ENCODE results near the gene TERB1.

Gene TERB1

GRCh38 chr16:66801320-66802105 lies at the start of gene TERB1:
Gene TERB1 (minus strand): TSS chr16:66801584. CDS start chr16:66796798, 4,786 bp downstream.
- DNase-seq = no peak
- TF ChIP-seq POLR2A (IDR thresholded peaks at IDR 0.05; ENCODE audit: low read length) (no peak), GATA1 (IDR thresholded peaks at IDR 0.05; ENCODE audit: low read depth, low read length) (no peak)

- no peak for DNase-seq
- no peak for TF ChIP-seq POLR2A (IDR thresholded peaks at IDR 0.05; ENCODE audit: low read length)
- TF ChIP-seq GATA1 (IDR thresholded peaks at IDR 0.05; ENCODE audit: low read depth, low read length) = no peak
Measured at GRCh38 chr16:66850115-66850815, 48.9 kb upstream of the TERB1 start.

GRCh38 chr16:66849549-66849948 lies 48.2 kb upstream of the TERB1 start:
- DNase-seq = no peak
- no peak for TF ChIP-seq POLR2A (IDR thresholded peaks at IDR 0.05; ENCODE audit: low read length)
- no peak for TF ChIP-seq GATA1 (IDR thresholded peaks at IDR 0.05; ENCODE audit: low read depth, low read length)

GRCh38 chr16:66849021-66849420 lies 47.6 kb upstream of the TERB1 start:
- DNase-seq = peak in 1 of 2 experiments; percentile 18
- TF ChIP-seq POLR2A (IDR thresholded peaks at IDR 0.05; ENCODE audit: low read length) = no peak
- no peak for TF ChIP-seq GATA1 (IDR thresholded peaks at IDR 0.05; ENCODE audit: low read depth, low read length)

GRCh38 chr16:66848172-66848571 lies 46.8 kb upstream of the TERB1 start:
- no peak for TF ChIP-seq POLR2A (IDR thresholded peaks at IDR 0.05; ENCODE audit: low read length)
- TF ChIP-seq GATA1 (IDR thresholded peaks at IDR 0.05; ENCODE audit: low read depth, low read length) = no peak

GRCh38 chr16:66847533-66848067 lies 46.2 kb upstream of the TERB1 start:
- DNase-seq = no peak
- no peak for TF ChIP-seq GATA1 (IDR thresholded peaks at IDR 0.05; ENCODE audit: low read depth, low read length)
- TF ChIP-seq POLR2A (IDR thresholded peaks at IDR 0.05; ENCODE audit: low read length) = no peak

More at GRCh38 chr16:66848172-66848571, 46.8 kb upstream of the TERB1 start:
- DNase-seq = no peak

- DNase-seq = no peak
Measured at GRCh38 chr16:66846831-66847230, 45.4 kb upstream of the TERB1 start.

GRCh38 chr16:66846266-66846665 lies 44.9 kb upstream of the TERB1 start:
- TF ChIP-seq GATA1 (IDR thresholded peaks at IDR 0.05; ENCODE audit: low read depth, low read length) (no peak), POLR2A (IDR thresholded peaks at IDR 0.05; ENCODE audit: low read length) (no peak)
- no peak for DNase-seq

More at GRCh38 chr16:66846831-66847230, 45.4 kb upstream of the TERB1 start:
- no peak for TF ChIP-seq POLR2A (IDR thresholded peaks at IDR 0.05; ENCODE audit: low read length)

GRCh38 chr16:66845791-66846221 lies 44.4 kb upstream of the TERB1 start:
- no peak for TF ChIP-seq GATA1 (IDR thresholded peaks at IDR 0.05; ENCODE audit: low read depth, low read length)
- no peak for TF ChIP-seq POLR2A (IDR thresholded peaks at IDR 0.05; ENCODE audit: low read length)
- no peak for DNase-seq

- no peak for DNase-seq
- TF ChIP-seq POLR2A (IDR thresholded peaks at IDR 0.05; ENCODE audit: low read length) (no peak), GATA1 (IDR thresholded peaks at IDR 0.05; ENCODE audit: low read depth, low read length) (no peak)
Measured at GRCh38 chr16:66845080-66845410, 43.7 kb upstream of the TERB1 start.

GRCh38 chr16:66844342-66845079 lies 43.1 kb upstream of the TERB1 start, which contains the start of gene CA7:
Gene CA7 (plus strand): TSS chr16:66844414. CDS start chr16:66844488, 74 bp downstream.
- no peak for DNase-seq
- no peak for TF ChIP-seq POLR2A (IDR thresholded peaks at IDR 0.05; ENCODE audit: low read length)
- TF ChIP-seq GATA1 (IDR thresholded peaks at IDR 0.05; ENCODE audit: low read depth, low read length) = no peak

GRCh38 chr16:66844009-66844341 lies 42.6 kb upstream of the TERB1 start:
- DNase-seq = no peak
- TF ChIP-seq GATA1 (IDR thresholded peaks at IDR 0.05; ENCODE audit: low read depth, low read length) (no peak), POLR2A (IDR thresholded peaks at IDR 0.05; ENCODE audit: low read length) (no peak)

- TF ChIP-seq GATA1 (IDR thresholded peaks at IDR 0.05; ENCODE audit: low read depth, low read length) (no peak), POLR2A (IDR thresholded peaks at IDR 0.05; ENCODE audit: low read length) (no peak)
- no peak for DNase-seq
Measured at GRCh38 chr16:66843191-66843590, 41.8 kb upstream of the TERB1 start.

GRCh38 chr16:66842765-66843164 lies 41.4 kb upstream of the TERB1 start:
- DNase-seq = peak; percentile 42 to 46
- no peak for TF ChIP-seq POLR2A (IDR thresholded peaks at IDR 0.05; ENCODE audit: low read length)
- TF ChIP-seq GATA1 (IDR thresholded peaks at IDR 0.05; ENCODE audit: low read depth, low read length) = no peak
